ENCODE data around the gene SKIL.

GRCh38 chr3:170441412-170441811 lies 83.9 kb downstream of the SKIL start:
- TF ChIP-seq POLR2A (IDR thresholded peaks at IDR 0.05) (no peak), CTCF (IDR thresholded peaks at IDR 0.05) (no peak)
